ENCODE results near the gene SPACA7.

Gene SPACA7

GRCh38 chr13:112447306-112447705 is 71.2 kb downstream of the SPACA7 start:
- H3F3A ChIP-seq (ENCODE audit: low read depth), result no peaks in the 10 kb centered on the region
- H2AFZ ChIP-seq (ENCODE audit: low read length), result no peak overlapping the region
- H3K9me2 ChIP-seq (replicated peaks; ENCODE audit: low read depth, low read length), result no peaks in the 10 kb centered on the region
- H3K9ac ChIP-seq (ENCODE audit: low read depth, low read length, poor library complexity, severe bottlenecking), result no peak overlapping the region
- no peaks in the 10 kb centered on the region for H3K9me3 ChIP-seq (ENCODE audit: insufficient read depth, low read depth, low read length)
- no peaks in the 10 kb centered on the region for H3K36me3 ChIP-seq (ENCODE audit: insufficient read depth, low read length)
- H3K27me3 ChIP-seq (ENCODE audit: insufficient read depth, low read length, poor library complexity, severe bottlenecking), result no peaks in the 10 kb centered on the region
- no peak overlapping the region for H3K4me2 ChIP-seq (ENCODE audit: low read depth, low read length, poor library complexity, severe bottlenecking)
- TF ChIP-seq CTCF (conservative IDR thresholded peaks at IDR 0.05; ENCODE audit: low read length), result no peak
- TF ChIP-seq EZH2phosphoT487 (IDR thresholded peaks at IDR 0.05; ENCODE audit: borderline replicate concordance), result no peak
- H3K79me2 ChIP-seq (ENCODE audit: insufficient read depth, low read length), result no peaks in the 10 kb centered on the region
- H3K4me1 ChIP-seq (ENCODE audit: insufficient read depth, low read length, poor library complexity, severe bottlenecking), result no peaks in the 10 kb centered on the region
- H4K20me1 ChIP-seq (ENCODE audit: insufficient read depth, low read length, poor library complexity, severe bottlenecking), result no peaks in the 10 kb centered on the region
- no peak overlapping the region for H3K4me3 ChIP-seq (ENCODE audit: low read length, poor library complexity, severe bottlenecking)

GRCh38 chr13:112447761-112448603 is 71.8 kb downstream of the SPACA7 start:
- Histone ChIP-seq H3K36me3 (ENCODE audit: insufficient read depth, low read length) (no peaks in the 10 kb centered on the region), H3K27me3 (ENCODE audit: insufficient read depth, low read length, poor library complexity, severe bottlenecking) (no peaks in the 10 kb centered on the region), H2AFZ (ENCODE audit: low read length) (no peak overlapping the region), H3K9ac (ENCODE audit: low read depth, low read length, poor library complexity, severe bottlenecking) (no peak overlapping the region), H3K79me2 (ENCODE audit: insufficient read depth, low read length) (no peaks in the 10 kb centered on the region), H3K9me2 (replicated peaks; ENCODE audit: low read depth, low read length) (no peaks in the 10 kb centered on the region), H3F3A (ENCODE audit: low read depth) (no peaks in the 10 kb centered on the region), H4K20me1 (ENCODE audit: insufficient read depth, low read length, poor library complexity, severe bottlenecking) (no peaks in the 10 kb centered on the region), H3K4me1 (ENCODE audit: insufficient read depth, low read length, poor library complexity, severe bottlenecking) (no peaks in the 10 kb centered on the region), H3K4me3 (ENCODE audit: low read length, poor library complexity, severe bottlenecking) (no peak overlapping the region), H3K4me2 (ENCODE audit: low read depth, low read length, poor library complexity, severe bottlenecking) (no peak overlapping the region), H3K9me3 (ENCODE audit: insufficient read depth, low read depth, low read length) (no peaks in the 10 kb centered on the region)
- no peak for TF ChIP-seq CTCF (conservative IDR thresholded peaks at IDR 0.05; ENCODE audit: low read length)
- TF ChIP-seq EZH2phosphoT487 (IDR thresholded peaks at IDR 0.05; ENCODE audit: borderline replicate concordance), result no peak

- Histone ChIP-seq H4K20me1 (ENCODE audit: insufficient read depth, low read length, poor library complexity, severe bottlenecking) (no peaks in the 10 kb centered on the region), H3F3A (ENCODE audit: low read depth) (no peaks in the 10 kb centered on the region), H2AFZ (ENCODE audit: low read length) (no peak overlapping the region), H3K9me2 (replicated peaks; ENCODE audit: low read depth, low read length) (no peaks in the 10 kb centered on the region), H3K4me2 (ENCODE audit: low read depth, low read length, poor library complexity, severe bottlenecking) (no peak overlapping the region), H3K9me3 (ENCODE audit: insufficient read depth, low read depth, low read length) (no peaks in the 10 kb centered on the region), H3K4me1 (ENCODE audit: insufficient read depth, low read length, poor library complexity, severe bottlenecking) (no peaks in the 10 kb centered on the region), H3K36me3 (ENCODE audit: insufficient read depth, low read length) (no peaks in the 10 kb centered on the region), H3K79me2 (ENCODE audit: insufficient read depth, low read length) (no peaks in the 10 kb centered on the region), H3K9ac (ENCODE audit: low read depth, low read length, poor library complexity, severe bottlenecking) (no peak overlapping the region), H3K4me3 (ENCODE audit: low read length, poor library complexity, severe bottlenecking) (no peak overlapping the region), H3K27me3 (ENCODE audit: insufficient read depth, low read length, poor library complexity, severe bottlenecking) (no peaks in the 10 kb centered on the region)
- TF ChIP-seq EZH2phosphoT487 (IDR thresholded peaks at IDR 0.05; ENCODE audit: borderline replicate concordance) (no peak), CTCF (conservative IDR thresholded peaks at IDR 0.05; ENCODE audit: low read length) (no peak)
Measured at GRCh38 chr13:112448621-112449544, 72.7 kb downstream of the SPACA7 start.
